Common myeloid progenitor, CD34-positive (primary cell): ENCODE results near the gene TSPAN32.
"Not testable (repeated sequence)": the region's sequence is repeated elsewhere in the genome, so short reads cannot be mapped to it uniquely, and the experiment has no call there.

Experiments used
- CTCF ChIA-PET: fragments of 350-600 bp; sonication (Branson Sonifier 250); formaldehyde crosslinking; loops from one replicate; lab custom pipeline; 2021; ENCODE audit warnings: antibody characterized with exemption; lab: Charles Lee
- POLR2A ChIA-PET: fragments of 350-600 bp; sonication (Branson Sonifier 250); formaldehyde crosslinking; loops from one replicate; lab custom pipeline; 2021; ENCODE audit warnings: antibody characterized with exemption; lab: Charles Lee
- DNase-seq, 3 donors: peaks; one replicate each; pipeline versions ENCODE4 v3.0.0 to v3.0.0-alpha.2; 2013
- H3K27ac ChIP-seq, 2 experiments: 1 replicate in 1 of 2; 2 replicates in 1 of 2; pipeline ENCODE4 v1.7.0; 2013; ENCODE audit warnings: inconsistent platforms in 2 of 2, low read length in 2 of 2, mild to moderate bottlenecking in 2 of 2, low read depth in 1 of 2, moderate library complexity in 1 of 2; ENCODE audit not compliant: severe bottlenecking in 2 of 2, insufficient read depth in 1 of 2, poor library complexity in 1 of 2
- H3K27me3 ChIP-seq, 5 experiments: replicated peaks in 2 of 5; 1 replicate in 3 of 5; 2 replicates in 2 of 5; pipeline versions ENCODE4 v1.6.1 to v1.7.0; 2013; ENCODE audit warnings: low read length in 4 of 5, mild to moderate bottlenecking in 2 of 5, moderate library complexity in 2 of 5, inconsistent platforms in 1 of 5; ENCODE audit not compliant: insufficient read depth in 5 of 5, control insufficient read depth in 4 of 5
- H3K36me3 ChIP-seq, 4 experiments: 1 replicate in 2 of 4; 2 replicates in 2 of 4; pipeline versions ENCODE4 v1.6.1 to v1.7.0; 2013; ENCODE audit warnings: low read length in 3 of 4, control low read depth in 1 of 4, mild to moderate bottlenecking in 1 of 4; ENCODE audit not compliant: control insufficient read depth in 4 of 4, insufficient read depth in 4 of 4
- H3K4me1 ChIP-seq, 4 experiments: 1 replicate in 3 of 4; 2 replicates in 1 of 4; pipeline versions ENCODE4 v1.6.1 to v1.7.1; 2013; ENCODE audit warnings: low read length in 3 of 4, mild to moderate bottlenecking in 3 of 4, control low read depth in 1 of 4, inconsistent platforms in 1 of 4, moderate library complexity in 1 of 4; ENCODE audit not compliant: control insufficient read depth in 4 of 4, insufficient read depth in 4 of 4; ENCODE audit errors: control extremely low read depth in 1 of 4
- H3K4me3 ChIP-seq, 7 experiments: 1 replicate in 4 of 7; 2 replicates in 3 of 7; pipeline versions ENCODE4 v1.5.1 to v1.7.0; 2013; ENCODE audit warnings: mild to moderate bottlenecking in 7 of 7, low read length in 6 of 7, moderate library complexity in 6 of 7, inconsistent platforms in 2 of 7, low read depth in 2 of 7, control low read depth in 1 of 7; ENCODE audit not compliant: insufficient read depth in 4 of 7, control insufficient read depth in 1 of 7; ENCODE audit errors: extremely low read depth in 1 of 7
- H3K9me3 ChIP-seq, 5 experiments: 1 replicate in 4 of 5; 2 replicates in 1 of 5; pipeline versions ENCODE4 v1.6.1 to v1.7.1; 2013; ENCODE audit warnings: low read length in 4 of 5, mild to moderate bottlenecking in 2 of 5, inconsistent platforms in 1 of 5, low read depth in 1 of 5, moderate library complexity in 1 of 5; ENCODE audit not compliant: control insufficient read depth in 4 of 5, insufficient read depth in 2 of 5; ENCODE audit errors: control extremely low read depth in 1 of 5
- WGBS: methylation state at CpG from one replicate; pipeline ENCODE4 v1.1.5; 2013; ENCODE audit not compliant: insufficient coverage; 5-methylcytosine and 5-hydroxymethylcytosine counted together

TSPAN32 gene

DNA sequence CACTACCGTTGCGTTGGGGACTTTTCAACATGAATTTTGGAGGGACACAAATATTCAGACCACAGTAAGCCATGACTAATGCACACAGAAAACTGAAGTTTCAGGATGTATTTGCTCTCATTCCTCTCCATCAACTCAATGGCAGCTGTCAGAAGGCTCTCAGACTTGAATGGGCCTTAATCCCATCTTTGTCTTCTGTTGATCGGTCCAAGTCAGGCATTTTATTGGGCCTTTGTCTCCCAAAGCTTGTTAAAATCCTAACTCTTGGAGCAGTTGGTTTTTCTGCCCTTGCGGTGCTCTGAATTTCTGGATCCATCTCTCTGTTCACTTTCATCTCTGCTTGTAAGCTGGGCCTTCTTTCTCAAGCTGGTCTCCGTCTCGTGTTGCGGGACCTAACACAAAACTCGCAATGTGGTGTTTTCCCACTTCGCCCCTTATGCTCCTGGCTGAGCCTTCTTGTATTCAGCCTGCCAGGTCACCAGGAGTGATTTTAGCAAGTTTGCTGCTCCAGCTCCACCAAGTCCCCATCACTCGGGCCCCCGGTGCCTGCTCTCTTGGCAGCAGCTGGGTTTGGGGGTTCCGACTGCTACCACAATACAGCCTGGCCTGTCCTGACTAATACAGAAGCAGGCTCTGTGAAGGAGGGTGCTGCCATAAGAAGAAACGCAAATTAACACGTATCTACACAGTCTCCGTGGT, 27.0 kb downstream of the TSPAN32 start:
- POLR2A ChIA-PET: no interaction called here
- Histone ChIP-seq H3K4me1 (no peaks in the 10 kb centered on the region), H3K9me3 (peaks cover 0 to 15% (median 8%) of the 10 kb centered on the region in 5 experiments), H3K27me3 (peaks cover 0 to 28% (median 5%) of the 10 kb centered on the region in 5 experiments), H3K4me3 (no peak overlapping the region), H3K36me3 (no peaks in the 10 kb centered on the region), H3K27ac (no peak overlapping the region)
- WGBS: 97% methylated on average over 15 of the region's 15 CpGs
- CTCF ChIA-PET: interaction anchor here (2.8 kb wide), 1 partner anchor 24 kb away, joined by 11 read pairs; no protein-coding TSS in a partner anchor
- DNase-seq: no peak

DNA sequence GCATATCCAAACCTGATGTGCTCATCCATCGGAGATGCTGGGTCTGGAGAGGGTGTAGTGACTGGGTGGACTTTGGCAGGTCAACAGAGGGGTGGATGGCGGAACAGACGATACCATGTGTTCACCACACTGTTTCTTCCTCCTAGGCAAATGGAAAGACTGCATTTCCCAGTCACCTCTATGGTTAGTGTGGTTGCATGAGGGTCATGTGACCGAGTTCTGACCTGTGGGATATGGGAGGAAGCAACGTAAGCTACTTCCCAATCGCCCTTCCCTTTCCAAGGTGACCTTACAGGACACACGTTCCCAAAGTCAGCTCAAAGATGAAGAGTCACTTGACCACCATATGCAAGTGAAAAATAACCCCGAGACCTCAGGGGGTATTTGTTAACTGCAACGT, 27.7 kb downstream of the TSPAN32 start:
- no peak overlapping the region for H3K4me3 ChIP-seq
- peaks cover 0 to 15% (median 8%) of the 10 kb centered on the region in 5 experiments for H3K9me3 ChIP-seq
- no peak overlapping the region for H3K27ac ChIP-seq
- ChIA-PET CTCF (interaction anchor here (2.8 kb wide), 1 partner anchor 25 kb away, joined by 11 read pairs; no protein-coding TSS in a partner anchor), POLR2A (no interaction called here)
- H3K36me3 ChIP-seq: no peaks in the 10 kb centered on the region
- no peaks in the 10 kb centered on the region for H3K4me1 ChIP-seq
- WGBS: 90% methylated on average over 7 of the region's 9 CpGs
- DNase-seq: no peak
- peaks cover 0 to 28% (median 5%) of the 10 kb centered on the region in 5 experiments for H3K27me3 ChIP-seq

DNA sequence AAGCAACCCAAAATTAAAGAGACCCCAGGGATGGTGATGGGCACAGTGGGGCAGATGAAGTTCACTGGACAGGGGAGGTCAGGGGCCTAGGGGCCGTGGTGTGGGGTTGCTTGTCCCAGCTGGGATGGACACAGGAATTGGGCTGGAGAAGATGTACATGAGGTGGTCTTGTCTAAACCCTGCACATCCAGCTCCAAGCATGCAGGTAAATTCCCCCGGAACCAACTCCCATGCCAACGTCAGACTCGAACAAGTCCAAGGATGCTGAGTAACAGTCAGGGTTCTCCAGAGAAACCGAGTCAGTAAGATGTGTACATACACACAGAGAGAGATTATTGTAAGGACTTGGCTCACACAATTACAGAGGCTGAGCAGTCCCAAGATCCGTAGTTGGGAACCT, 28.9 kb downstream of the TSPAN32 start:
- POLR2A ChIA-PET: no interaction called here
- no peak overlapping the region for H3K4me3 ChIP-seq
- H3K4me1 ChIP-seq: no peaks in the 10 kb centered on the region
- peaks cover 0 to 12% (median 8%) of the 10 kb centered on the region in 5 experiments for H3K9me3 ChIP-seq
- CTCF ChIA-PET: interaction anchor here (2.8 kb wide), 1 partner anchor 26 kb away, joined by 11 read pairs; no protein-coding TSS in a partner anchor
- no peak overlapping the region for H3K27ac ChIP-seq
- no peak for DNase-seq
- 98% methylated on average over 4 of the region's 6 CpGs for whole genome bisulfite sequencing
- no peaks in the 10 kb centered on the region for H3K36me3 ChIP-seq
- H3K27me3 ChIP-seq: peaks cover 0 to 22% (median 0%) of the 10 kb centered on the region in 5 experiments

- no peaks in the 10 kb centered on the region for H3K36me3 ChIP-seq
- H3K27ac ChIP-seq: no peak overlapping the region
- no peak overlapping the region for H3K4me3 ChIP-seq
- H3K9me3 ChIP-seq: peaks cover 0 to 12% (median 8%) of the 10 kb centered on the region in 5 experiments
- peaks cover 0 to 20% (median 0%) of the 10 kb centered on the region in 5 experiments for H3K27me3 ChIP-seq
- 100% methylated on average over 2 of the region's 5 CpGs for WGBS
- ChIA-PET CTCF (no interaction called here), POLR2A (no interaction called here)
- no peaks in the 10 kb centered on the region for H3K4me1 ChIP-seq
- DNase-seq: no peak
Observed at GRCh38 chr11:2331404-2331803, 29.6 kb downstream of the TSPAN32 start.

DNA sequence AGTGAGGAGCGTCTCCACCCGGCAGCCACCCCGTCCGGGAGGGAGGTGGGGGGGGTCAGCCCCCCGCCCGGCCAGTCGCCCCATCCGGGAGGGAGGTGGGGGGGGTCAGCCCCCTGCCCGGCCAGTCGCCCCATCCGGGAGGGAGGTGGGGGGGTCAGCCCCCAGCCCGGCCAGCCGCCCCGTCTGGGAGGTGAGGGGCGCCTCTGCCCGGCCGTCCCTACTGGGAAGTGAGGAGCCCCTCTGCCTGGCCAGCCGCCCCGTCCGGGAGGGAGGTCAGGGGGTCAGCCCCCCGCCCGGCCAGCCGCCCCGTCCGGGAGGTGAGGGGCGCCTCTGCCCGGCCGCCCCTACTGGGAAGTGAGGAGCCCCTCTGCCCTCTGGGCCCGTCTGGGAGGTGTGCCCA, 30.8 kb downstream of the TSPAN32 start:
- Histone ChIP-seq H3K9me3 (peaks cover 0 to 12% (median 8%) of the 10 kb centered on the region in 5 experiments), H3K27me3 (peaks cover 0 to 12% (median 0%) of the 10 kb centered on the region in 5 experiments)
- CTCF ChIA-PET, DNase-seq, H3K4me3 ChIP-seq, POLR2A ChIA-PET, H3K27ac ChIP-seq, H3K4me1 ChIP-seq, H3K36me3 ChIP-seq: not testable (repeated sequence)
- no CpG with 5 or more reads among the region's 29 CpGs for WGBS

DNA sequence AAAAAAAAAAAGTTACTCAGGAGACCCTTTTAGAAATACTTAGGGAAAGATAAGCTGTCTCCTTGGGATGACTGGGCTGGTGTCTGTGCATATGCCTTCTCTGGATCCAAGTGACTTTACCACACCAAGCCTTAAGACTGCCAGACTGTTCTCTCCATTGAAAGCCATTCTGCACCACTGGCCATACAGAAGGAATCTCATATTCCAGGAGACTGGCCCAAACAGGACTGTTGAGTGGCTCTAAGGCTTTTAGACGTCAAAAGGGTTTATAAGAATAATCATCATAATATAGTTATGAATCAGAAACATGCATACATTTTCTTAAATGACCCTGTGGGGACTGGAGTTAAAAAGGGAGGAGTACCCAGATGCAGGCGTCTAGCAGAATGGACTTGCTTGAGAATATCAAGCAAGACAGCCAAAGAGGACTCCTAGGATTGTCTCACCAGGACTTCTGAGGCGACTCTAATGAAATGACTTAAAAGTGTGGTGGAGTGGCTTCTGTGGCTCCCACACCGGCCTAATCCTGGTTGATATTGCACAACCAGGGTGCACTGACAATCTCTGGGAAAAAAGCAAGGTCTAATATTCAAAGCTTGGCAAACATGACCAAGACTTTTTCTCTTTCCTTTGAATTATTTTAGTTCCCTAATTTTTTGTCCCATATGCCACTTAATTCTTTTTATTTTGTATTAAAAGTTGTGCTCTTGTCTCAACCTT, 31.8 kb downstream of the TSPAN32 start:
- no CpG with 5 or more reads among the region's 4 CpGs for WGBS
- H3K9me3 ChIP-seq: peaks cover 0 to 12% (median 8%) of the 10 kb centered on the region in 5 experiments
- H3K4me1 ChIP-seq, CTCF ChIA-PET, POLR2A ChIA-PET, H3K27ac ChIP-seq, H3K27me3 ChIP-seq, H3K4me3 ChIP-seq, H3K36me3 ChIP-seq, DNase-seq: not testable (repeated sequence)

- H3K36me3 ChIP-seq, DNase-seq, H3K4me3 ChIP-seq, POLR2A ChIA-PET, H3K4me1 ChIP-seq, H3K27me3 ChIP-seq, H3K27ac ChIP-seq: not testable (repeated sequence)
- 97% methylated on average over 11 of the region's 18 CpGs for WGBS
- CTCF ChIA-PET: interaction anchor here (1.5 kb wide), 1 partner anchor 48 kb away, joined by 4 read pairs; no protein-coding TSS in a partner anchor
- H3K9me3 ChIP-seq: peaks cover 0 to 12% (median 8%) of the 10 kb centered on the region in 5 experiments
Observed at GRCh38 chr11:2335286-2335685, 33.5 kb downstream of the TSPAN32 start.
